Natural killer cell treated with Interleukin-12 subunit alpha and Interleukin-12 subunit beta and Interleukin-15 and Interleukin-18, amount 100 ng/mL, for 72 hours (primary cell): ENCODE data around the gene AKR1A1. TPM values are rescaled to one million over a fixed set of nuclear protein-coding genes. Genes with fewer than 3 reads are reported as not detected.

Source experiments
- total RNA-seq, 2 donors: library from RNA; stranded (reverse); gene quantifications; one replicate each; pipeline ENCODE4 v1.2.3, GENCODE V29; 2022

AKR1A1 gene
- total RNA-seq, 2 donors from 2014 or later = 137 to 181 TPM

Other genes with a start within 250 kb of the AKR1A1 start
- gene HPDL, start 223.9 kb upstream of the AKR1A1 start, total RNA-seq = 10 to 100 TPM in 1 of 2 donors, 1 to 10 TPM in 1; 8.6 to 51.9 TPM
- gene TOE1, start 210.7 kb upstream of the AKR1A1 start, total RNA-seq = 10 to 100 TPM; 29.8 to 43.6 TPM
- gene MUTYH, start 210.4 kb upstream of the AKR1A1 start, total RNA-seq = 10 to 100 TPM; 30.5 to 63.2 TPM
- gene TESK2, start 59.7 kb upstream of the AKR1A1 start, total RNA-seq = 1 to 10 TPM; 2.4 to 4.0 TPM
- 1 to 10 TPM; 2.4 to 8.4 TPM for gene CCDC163, start 50.8 kb upstream of the AKR1A1 start, total RNA-seq
- gene MMACHC, start 50.5 kb upstream of the AKR1A1 start, total RNA-seq = 1 to 10 TPM; 3.8 to 5.6 TPM
- 100 to 1,000 TPM; 246 to 396 TPM for gene PRDX1, start 28.9 kb upstream of the AKR1A1 start, total RNA-seq
- gene NASP, start 33.2 kb downstream of the AKR1A1 start, total RNA-seq = 100 to 1,000 TPM; 145 to 291 TPM
- 1 to 10 TPM; 4.4 to 6.9 TPM for gene CCDC17, start 73.2 kb downstream of the AKR1A1 start, total RNA-seq
- 100 to 1,000 TPM; 100 to 140 TPM for gene GPBP1L1, start 135.7 kb downstream of the AKR1A1 start, total RNA-seq
- 10 to 100 TPM; 18.7 to 19.4 TPM for gene TMEM69, start 137.4 kb downstream of the AKR1A1 start, total RNA-seq
- 10 to 100 TPM; 16.2 to 16.5 TPM for gene IPP, start 199.8 kb downstream of the AKR1A1 start, total RNA-seq